Uterus (tissue), 2 donors: Measurements from ENCODE around the gene NUDT13.
A peak's percentile ranks its signal among the peaks of the same experiment; 100 is the strongest.

ENCODE experiments used
- POLR2A ChIP-seq, 2 donors: fragments of 450-650 bp; IDR thresholded peaks; one replicate each; pipeline ENCODE4 v1.6.1; 2016; ENCODE audit warnings: antibody characterized with exemption in 2 of 2, mild to moderate bottlenecking in 1 of 2, moderate library complexity in 1 of 2
- TF ChIP-seq, protein P1 (sequence below), 4 experiments: fragments of 200-600 bp in 2 of 4; fragments of 450-650 bp in 2 of 4; sonication (generic) in 2 of 4; IDR thresholded peaks; one replicate each; pipeline ENCODE4 v1.5.1; 2016 to 2019; ENCODE audit warnings: antibody characterized with exemption in 4 of 4, mild to moderate bottlenecking in 2 of 4, moderate library complexity in 1 of 4

DNA sequence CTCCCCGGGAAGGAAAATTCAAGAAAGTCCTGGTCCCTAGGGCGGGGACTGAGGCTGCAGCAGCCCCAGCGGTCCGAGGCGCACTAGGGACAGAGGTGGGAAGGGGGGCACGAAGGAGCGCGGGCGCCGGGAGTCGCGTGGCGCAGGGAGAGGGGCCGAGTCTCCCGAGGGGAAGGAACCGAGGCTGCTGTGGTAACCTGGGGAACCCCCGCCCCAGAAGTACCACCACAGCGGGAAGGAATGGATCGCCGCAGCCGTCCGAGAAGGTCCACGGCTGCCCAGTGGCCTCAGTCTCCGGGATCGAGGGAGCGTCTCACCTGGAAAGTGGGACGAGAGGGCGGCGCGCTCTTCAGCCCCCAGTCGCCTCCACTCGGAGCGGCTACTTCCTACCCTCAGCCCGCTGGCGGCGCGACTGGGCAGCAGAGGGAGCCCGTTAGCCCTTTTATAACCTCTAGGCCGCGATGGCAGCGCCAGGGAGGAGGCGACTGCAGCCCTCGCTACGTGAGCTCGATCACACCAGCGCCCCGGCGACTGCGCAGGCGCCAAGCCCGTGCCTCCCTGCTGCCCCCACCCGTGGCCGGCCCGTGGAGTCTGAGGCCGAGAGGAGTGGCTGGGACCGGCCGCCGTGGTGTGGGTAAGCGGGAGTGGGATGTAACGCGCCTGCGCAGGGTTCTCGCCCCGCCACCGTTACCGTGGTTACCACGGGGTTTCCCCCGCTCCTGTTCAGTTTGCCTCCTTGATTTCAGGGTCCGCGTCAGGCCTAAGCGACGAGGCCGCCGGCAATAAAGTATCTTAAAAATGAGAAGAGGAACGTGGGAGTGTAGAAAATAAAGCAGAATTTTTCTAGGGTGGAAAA lies 13.6 kb upstream of the NUDT13 start, which contains the start of gene P4HA1:
- TF ChIP-seq, protein P1, sequence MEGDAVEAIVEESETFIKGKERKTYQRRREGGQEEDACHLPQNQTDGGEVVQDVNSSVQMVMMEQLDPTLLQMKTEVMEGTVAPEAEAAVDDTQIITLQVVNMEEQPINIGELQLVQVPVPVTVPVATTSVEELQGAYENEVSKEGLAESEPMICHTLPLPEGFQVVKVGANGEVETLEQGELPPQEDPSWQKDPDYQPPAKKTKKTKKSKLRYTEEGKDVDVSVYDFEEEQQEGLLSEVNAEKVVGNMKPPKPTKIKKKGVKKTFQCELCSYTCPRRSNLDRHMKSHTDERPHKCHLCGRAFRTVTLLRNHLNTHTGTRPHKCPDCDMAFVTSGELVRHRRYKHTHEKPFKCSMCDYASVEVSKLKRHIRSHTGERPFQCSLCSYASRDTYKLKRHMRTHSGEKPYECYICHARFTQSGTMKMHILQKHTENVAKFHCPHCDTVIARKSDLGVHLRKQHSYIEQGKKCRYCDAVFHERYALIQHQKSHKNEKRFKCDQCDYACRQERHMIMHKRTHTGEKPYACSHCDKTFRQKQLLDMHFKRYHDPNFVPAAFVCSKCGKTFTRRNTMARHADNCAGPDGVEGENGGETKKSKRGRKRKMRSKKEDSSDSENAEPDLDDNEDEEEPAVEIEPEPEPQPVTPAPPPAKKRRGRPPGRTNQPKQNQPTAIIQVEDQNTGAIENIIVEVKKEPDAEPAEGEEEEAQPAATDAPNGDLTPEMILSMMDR (IDR thresholded peaks at IDR 0.05), result peak; percentile 48 to 84 (median 72)
- TF ChIP-seq POLR2A (IDR thresholded peaks at IDR 0.05), result peak; percentile 84 to 90
